Heart left ventricle (tissue), 16 donors: Measurements from ENCODE around the gene ATAD5. TPM values are rescaled to one million over a fixed set of nuclear protein-coding genes. Genes with fewer than 3 reads are reported as not detected.

Experiments used
- ATAC-seq, 4 donors: fragments of 200-7000 bp; cut with Tn5 transposase; one replicate each; pipeline ENCODE4 v1.9.1; 2020 to 2022; ENCODE audit warnings: moderate library complexity in 4 of 4, mild to moderate bottlenecking in 3 of 4, moderate number of reproducible peaks in 1 of 4
- DNase-seq, 5 donors: peaks; one replicate each; pipeline ENCODE4 v3.0.0-alpha.2; 2020
- H3K27ac ChIP-seq, 12 donors: fragments of 200-600 bp; sonication (generic) in 4 of 12; one replicate each; pipeline versions ENCODE4 v1.5.0 to v1.8.0; 2016 to 2022; ENCODE audit warnings: mild to moderate bottlenecking in 2 of 12
- H3K27me3 ChIP-seq, 9 donors: fragments of 200-600 bp; sonication (generic) in 2 of 9; one replicate each; pipeline versions ENCODE4 v1.5.1 to v1.8.0; 2016 to 2022; ENCODE audit warnings: mild to moderate bottlenecking in 3 of 9
- H3K36me3 ChIP-seq, 9 donors: fragments of 200-600 bp; sonication (generic) in 2 of 9; one replicate each; pipeline versions ENCODE4 v1.5.0 to v1.8.0; 2018 to 2022; ENCODE audit warnings: mild to moderate bottlenecking in 2 of 9
- H3K4me1 ChIP-seq, 12 donors: fragments of 200-600 bp; sonication (generic) in 4 of 12; one replicate each; pipeline versions ENCODE4 v1.5.0 to v1.8.0; 2016 to 2022; ENCODE audit warnings: mild to moderate bottlenecking in 3 of 12
- H3K4me3 ChIP-seq, 12 donors: fragments of 200-600 bp; sonication (generic) in 4 of 12; one replicate each; pipeline versions ENCODE4 v1.5.0 to v1.8.0; 2017 to 2022; ENCODE audit warnings: mild to moderate bottlenecking in 9 of 12, moderate library complexity in 4 of 12
- H3K9me3 ChIP-seq, 12 donors: fragments of 200-600 bp; sonication (generic) in 4 of 12; one replicate each; pipeline versions ENCODE4 v1.5.0 to v1.8.0; 2016 to 2022; ENCODE audit warnings: mild to moderate bottlenecking in 1 of 12
- POLR2A ChIP-seq, 2 donors: fragments of 450-650 bp; IDR thresholded peaks; one replicate each; pipeline ENCODE4 v1.6.1; 2017; ENCODE audit warnings: antibody characterized with exemption in 2 of 2, mild to moderate bottlenecking in 2 of 2, moderate library complexity in 2 of 2
- WGBS, 4 donors: extraction: QIAGEN DNeasy Blood & Tissue Kit in 2 of 4; methylation state at CpG; one replicate each; pipeline versions ENCODE4 v1.1.5 to v1.1.7; 2013 to 2018; 5-methylcytosine and 5-hydroxymethylcytosine counted together
- intact Hi-C, 10 donors: fragments of 100-400 bp; cut with DNase I; formaldehyde crosslinking; loops; one replicate each; pipeline versions ENCODE4 v1.11.1 to v1.14.2; 2022
- polyA plus RNA-seq, 2 donors: library from polyadenylated mRNA; stranded (reverse); fragments of 200-250 nt; gene quantifications; one replicate each; pipeline ENCODE4 v1.2.3, GENCODE V29; 2013
- total RNA-seq, 9 donors: library from RNA; depleted of rRNA in 2 of 9; stranded (reverse); fragments of >200 nt in 2 of 9; fragmentation: NEBNext Ultra II Directional in 3 of 9; extraction: Animal tissue kit (Norgen Biotek cat#: 25700) in 3 of 9; gene quantifications; one replicate each; pipeline versions ENCODE4 v1.1.0 to v1.2.4, GENCODE V29; 2016 to 2023
- TF ChIP-seq, protein P1 (sequence below), 12 donors: fragments of 200-600 bp; sonication (generic) in 4 of 12; IDR thresholded peaks; one replicate each; pipeline versions ENCODE4 v1.5.0 to v1.8.0; 2018 to 2022; ENCODE audit warnings: antibody characterized with exemption in 12 of 12, mild to moderate bottlenecking in 5 of 12
- donor health status: ischemic (EF 13 %, LVEDD 7.1; RV severe dilation, severe dysfunction).
- donor health status: healthy with polysubstance abuse.
- donor health status: DM: no; HTN: yes; CAD: no.
- donor health status: DM: no; HTN: no; CAD: no.
- donor health status: ischemic (EF 25% LVEDD 6.9; RV normal size, moderate dysfunction).
- donor health status: ischemic (EF 25% LVEDD 5.7; RV mildly dilated, moderate dysfunction).
- donor health status: healthy.
- donor health status: DM: yes; HTN: yes; CAD: no.
- donor health status: ischemic (EF 35%, LVEDD 5.7; RV mildly dilated, moderate dysfunction).
- donor health status: nonischemic (EF 11% LVEDD 7.7; RV severe dilation, severe dysfunction).
- donor health status: DM: yes; HTN: yes; CAD: no.
- donor health status: PGD.
- donor health status: ischemic (EF 29% LVEDD 5.4; RV normal size, mild dysfunction).
- donor health status: nonischemic (EF 23%, LVEDD 6.1; RV moderate dilation, normal function).

ATAD5 gene
- total and polyA plus RNA-seq, 11 donors, result 0.25 to 2.5 (median 0.40) TPM

DNA sequence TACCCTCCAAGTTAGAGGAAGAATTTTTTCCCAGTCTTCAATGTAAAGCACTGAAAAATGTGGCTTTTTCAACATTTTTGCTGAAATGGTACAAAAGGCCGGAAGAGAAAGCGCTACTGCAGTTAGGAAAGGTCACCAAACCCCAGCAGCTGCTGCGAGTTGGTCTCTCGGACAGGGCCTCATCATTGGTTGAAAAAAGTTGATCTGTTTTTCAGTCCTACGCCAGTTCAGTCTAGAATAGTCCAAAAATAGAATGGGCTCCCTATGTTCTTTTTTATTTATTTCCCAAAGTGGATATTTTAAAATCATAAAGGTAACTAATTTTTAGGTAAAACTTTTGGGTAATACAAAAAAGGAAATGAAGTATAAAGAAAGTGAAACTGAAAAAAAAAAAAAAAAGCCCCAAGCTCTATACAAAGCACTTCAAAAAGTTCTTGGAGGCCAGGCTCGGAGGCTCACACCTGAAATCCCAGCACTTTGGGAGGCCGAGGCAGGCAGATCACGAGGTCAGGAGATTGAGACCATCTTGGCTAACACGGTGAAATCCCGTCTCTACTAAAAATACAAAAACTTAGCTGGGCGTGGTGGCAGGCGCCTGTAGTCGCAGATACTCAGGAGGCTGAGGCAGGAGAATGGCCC lies 107.4 kb downstream of the ATAD5 start:
- H3K9me3 ChIP-seq, result no peaks in the 10 kb centered on the region
- ATAC-seq (peak in 3 of 4 donors; percentile 24 to 53 (median 44)), DNase-seq (peak in 1 of 5 donors; percentile 42)
- peaks cover 0 to 75% (median 0%) of the 10 kb centered on the region in 9 donors for H3K36me3 ChIP-seq
- H3K27ac ChIP-seq, result peak overlapping the region in 7 of 12 donors; percentile 24 to 82 (median 34)
- no peak overlapping the region for H3K4me3 ChIP-seq
- no peak for TF ChIP-seq POLR2A (IDR thresholded peaks at IDR 0.05)
- TF ChIP-seq, protein P1, sequence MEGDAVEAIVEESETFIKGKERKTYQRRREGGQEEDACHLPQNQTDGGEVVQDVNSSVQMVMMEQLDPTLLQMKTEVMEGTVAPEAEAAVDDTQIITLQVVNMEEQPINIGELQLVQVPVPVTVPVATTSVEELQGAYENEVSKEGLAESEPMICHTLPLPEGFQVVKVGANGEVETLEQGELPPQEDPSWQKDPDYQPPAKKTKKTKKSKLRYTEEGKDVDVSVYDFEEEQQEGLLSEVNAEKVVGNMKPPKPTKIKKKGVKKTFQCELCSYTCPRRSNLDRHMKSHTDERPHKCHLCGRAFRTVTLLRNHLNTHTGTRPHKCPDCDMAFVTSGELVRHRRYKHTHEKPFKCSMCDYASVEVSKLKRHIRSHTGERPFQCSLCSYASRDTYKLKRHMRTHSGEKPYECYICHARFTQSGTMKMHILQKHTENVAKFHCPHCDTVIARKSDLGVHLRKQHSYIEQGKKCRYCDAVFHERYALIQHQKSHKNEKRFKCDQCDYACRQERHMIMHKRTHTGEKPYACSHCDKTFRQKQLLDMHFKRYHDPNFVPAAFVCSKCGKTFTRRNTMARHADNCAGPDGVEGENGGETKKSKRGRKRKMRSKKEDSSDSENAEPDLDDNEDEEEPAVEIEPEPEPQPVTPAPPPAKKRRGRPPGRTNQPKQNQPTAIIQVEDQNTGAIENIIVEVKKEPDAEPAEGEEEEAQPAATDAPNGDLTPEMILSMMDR (IDR thresholded peaks at IDR 0.05), result no peak
- no peaks in the 10 kb centered on the region for H3K27me3 ChIP-seq
- intact Hi-C loops, result no loop called here
- H3K4me1 ChIP-seq, result peaks cover 0 to 16% (median 0%) of the 10 kb centered on the region in 12 donors
- WGBS, 4 donors, result 80 to 86% (median 82%) methylated on average over 13 of the region's 13 CpGs

DNA sequence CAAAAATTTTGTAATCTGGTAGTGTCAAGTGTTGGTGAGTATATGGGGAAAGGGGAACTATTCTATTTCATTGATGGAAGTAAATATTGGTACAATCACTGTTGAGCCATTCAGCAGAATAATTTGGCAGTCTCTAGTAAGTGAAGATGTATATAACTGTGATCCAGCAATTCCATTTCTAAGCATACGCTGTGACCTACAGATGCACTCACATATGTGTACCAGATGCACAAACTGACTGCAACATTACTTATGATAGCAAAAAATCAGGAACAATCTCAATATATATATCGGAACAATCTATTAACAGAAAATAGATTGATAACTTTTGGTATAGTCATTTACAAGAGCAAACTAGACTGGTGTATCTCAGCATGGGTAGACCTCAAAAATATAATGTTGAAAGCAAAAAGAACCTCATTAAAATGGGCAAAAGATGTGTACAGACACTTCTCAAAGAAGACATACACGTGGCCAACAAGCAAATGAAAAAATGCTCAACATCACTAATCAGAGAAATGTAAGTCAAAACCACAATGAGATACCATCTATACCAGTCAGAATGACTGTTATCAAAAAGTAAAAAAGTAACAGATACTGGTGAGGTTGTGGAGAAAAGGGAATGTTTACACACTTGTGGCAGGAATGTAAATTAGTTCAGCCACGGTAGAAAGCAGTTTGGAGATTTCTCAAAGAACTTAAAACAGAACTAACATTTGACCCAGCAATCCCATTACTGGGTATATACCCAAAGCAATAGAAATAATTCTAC lies 110.7 kb downstream of the ATAD5 start:
- DNase-seq, result no peak
- intact Hi-C loops, result no loop called here

More for the DNA sequence above, 110.7 kb downstream of the ATAD5 start:
- no peak overlapping the region for H3K4me3 ChIP-seq
- 70 to 74% (median 72%) methylated on average over 4 of the region's 4 CpGs for WGBS, 4 donors
- H3K4me1 ChIP-seq, result peaks cover 0 to 15% (median 0%) of the 10 kb centered on the region in 12 donors
- H3K27ac ChIP-seq, result no peak overlapping the region
- TF ChIP-seq, protein P1 (IDR thresholded peaks at IDR 0.05), result no peak
- no peak for TF ChIP-seq POLR2A (IDR thresholded peaks at IDR 0.05)
- no peaks in the 10 kb centered on the region for H3K9me3 ChIP-seq
- H3K36me3 ChIP-seq, result peaks cover 0 to 78% (median 0%) of the 10 kb centered on the region in 9 donors
- no peaks in the 10 kb centered on the region for H3K27me3 ChIP-seq
- no peak for ATAC-seq

Other genes starting within 250 kb of the ATAD5 start
- 10 to 100 TPM in 1 of 9 donors, 1 to 10 TPM in 8; 4.4 to 12.3 (median 5.5) TPM for gene CRLF3, start 7.3 kb upstream of the ATAD5 start, total RNA-seq
- 1 to 10 TPM; 3.0 to 4.4 TPM for gene CRLF3, start 7.3 kb upstream of the ATAD5 start, polyA plus RNA-seq
- 10 to 100 TPM in 8 of 9 donors, 1 to 10 TPM in 1; 5.2 to 22.9 (median 13.1) TPM for gene TEFM, start 74.3 kb downstream of the ATAD5 start, total RNA-seq
- 10 to 100 TPM in 1 of 2 donors, 1 to 10 TPM in 1; 7.7 to 30.1 TPM for gene TEFM, start 74.3 kb downstream of the ATAD5 start, polyA plus RNA-seq
- 10 to 100 TPM in 4 of 9 donors, 1 to 10 TPM in 5; 3.1 to 43.5 (median 8.3) TPM for gene ADAP2, start 90.0 kb downstream of the ATAD5 start, total RNA-seq
- 1 to 10 TPM; 3.5 to 4.5 TPM for gene ADAP2, start 90.0 kb downstream of the ATAD5 start, polyA plus RNA-seq
- gene RNF135, start 139.1 kb downstream of the ATAD5 start, total RNA-seq, result 10 to 100 TPM in 2 of 9 donors, 1 to 10 TPM in 7; 3.9 to 19.1 (median 5.6) TPM
- gene RNF135, start 139.1 kb downstream of the ATAD5 start, polyA plus RNA-seq, result 1 to 10 TPM; 3.9 TPM